WTC11 (cell line): ENCODE results near the gene SERINC4. TPM values are rescaled to one million over a fixed set of nuclear protein-coding genes. Genes with fewer than 3 reads are reported as not detected.

Experiments used
- ATAC-seq: fragments of 200-7000 bp; cut with Tn5 transposase; 2 replicates; pipeline ENCODE4 v1.10.0; 2021; ENCODE audit warnings: mild to moderate bottlenecking, moderate library complexity
- CTCF ChIA-PET: fragments of 300-600 bp; sonication (Branson Sonifier 250); formaldehyde crosslinking; loops from one replicate; lab custom pipeline; 2021; ENCODE audit warnings: antibody characterized with exemption; lab: Charles Lee
- POLR2A ChIA-PET: fragments of 350-600 bp; sonication (Branson Sonifier 250); formaldehyde crosslinking; loops from one replicate; lab custom pipeline; 2021; ENCODE audit warnings: antibody characterized with exemption; lab: Charles Lee
- DNase-seq: peaks from one replicate; pipeline ENCODE4 v3.0.0; 2021; ENCODE audit warnings: low spot score
- H3K27ac Mint-ChIP-seq: 2 replicates; pipeline ENCODE4 v1.8.0; 2021; ENCODE audit warnings: mixed read lengths
- H3K27me3 Mint-ChIP-seq: 2 replicates; pipeline ENCODE4 v1.8.0; 2021; ENCODE audit warnings: low read depth, mild to moderate bottlenecking, moderate library complexity, mixed read lengths
- H3K36me3 Mint-ChIP-seq: 2 replicates; pipeline ENCODE4 v1.8.0; 2021; ENCODE audit warnings: mixed read lengths
- H3K4me1 Mint-ChIP-seq: 2 replicates; pipeline ENCODE4 v1.8.0; 2022; ENCODE audit warnings: mixed read lengths
- H3K4me3 Mint-ChIP-seq: 2 replicates; pipeline ENCODE4 v1.8.0; 2021; ENCODE audit warnings: mild to moderate bottlenecking, moderate library complexity, mixed read lengths
- H3K9me3 Mint-ChIP-seq: 2 replicates; pipeline ENCODE4 v1.8.0; 2021; ENCODE audit warnings: mixed read lengths
- AFF4 ChIP-seq: sonication (generic); formaldehyde crosslinking; IDR thresholded peaks from 2 replicates; pipeline ENCODE4 v1.8.1; 2023; ENCODE audit warnings: mild to moderate bottlenecking, missing genetic modification reagents, borderline replicate concordance
- ATF1 ChIP-seq: sonication (generic); formaldehyde crosslinking; IDR thresholded peaks from 2 replicates; pipeline ENCODE4 v1.8.1; 2023; ENCODE audit warnings: mild to moderate bottlenecking, moderate library complexity, missing genetic modification reagents
- E2F4 ChIP-seq: sonication (generic); formaldehyde crosslinking; IDR thresholded peaks from 2 replicates; pipeline ENCODE4 v1.8.1; 2022; ENCODE audit warnings: low read depth, mild to moderate bottlenecking, moderate library complexity, missing genetic modification reagents, borderline replicate concordance
- EMX1 ChIP-seq: fragments of 250-450 bp; sonication (Bioruptor Pico); IDR thresholded peaks from 2 replicates; pipeline ENCODE4 v1.8.0; 2021; ENCODE audit warnings: mild to moderate bottlenecking
- ETV6 ChIP-seq: sonication (generic); formaldehyde crosslinking; IDR thresholded peaks from 2 replicates; pipeline ENCODE4 v1.8.1; 2022; ENCODE audit warnings: mild to moderate bottlenecking, missing genetic modification reagents
- FOXJ3 ChIP-seq: sonication (generic); formaldehyde crosslinking; IDR thresholded peaks from 2 replicates; pipeline ENCODE4 v1.9.0; 2021; ENCODE audit warnings: missing genetic modification reagents, mild to moderate bottlenecking, borderline replicate concordance
- FOXP4 ChIP-seq: sonication (generic); formaldehyde crosslinking; IDR thresholded peaks from 2 replicates; pipeline ENCODE4 v1.8.0; 2022; ENCODE audit warnings: mild to moderate bottlenecking, missing genetic modification reagents
- GABPB1 ChIP-seq: sonication (generic); formaldehyde crosslinking; IDR thresholded peaks from 2 replicates; pipeline ENCODE4 v1.8.1; 2023; ENCODE audit warnings: mild to moderate bottlenecking, missing genetic modification reagents
- HMGA2 ChIP-seq: fragments of 250-450 bp; sonication (Bioruptor Pico); IDR thresholded peaks from 2 replicates; pipeline ENCODE4 v1.4.0; 2021; ENCODE audit warnings: mild to moderate bottlenecking, moderate library complexity
- IRF2 ChIP-seq: sonication (generic); formaldehyde crosslinking; IDR thresholded peaks from 2 replicates; pipeline ENCODE4 v1.8.0; 2022; ENCODE audit warnings: low read depth, missing genetic modification reagents, borderline replicate concordance
- JUN ChIP-seq: sonication (generic); formaldehyde crosslinking; IDR thresholded peaks from 2 replicates; pipeline ENCODE4 v1.8.0; 2023; ENCODE audit warnings: mild to moderate bottlenecking, missing genetic modification reagents
- NFE2L1 ChIP-seq: sonication (generic); formaldehyde crosslinking; IDR thresholded peaks from 2 replicates; pipeline ENCODE4 v1.8.1; 2023; ENCODE audit warnings: missing genetic modification reagents
- NFYB ChIP-seq: sonication (generic); formaldehyde crosslinking; conservative IDR thresholded peaks from 2 replicates; pipeline ENCODE4 v1.8.0; 2022; ENCODE audit warnings: low read depth, missing genetic modification reagents
- NR2C2 ChIP-seq: sonication (generic); formaldehyde crosslinking; IDR thresholded peaks from 2 replicates; pipeline ENCODE4 v1.8.0; 2022; ENCODE audit warnings: mild to moderate bottlenecking, missing genetic modification reagents
- PRRX2 ChIP-seq: fragments of 250-450 bp; sonication (Bioruptor Pico); IDR thresholded peaks from 2 replicates; pipeline ENCODE4 v1.8.0; 2021; ENCODE audit warnings: mild to moderate bottlenecking
- SMAD4 ChIP-seq: sonication (generic); formaldehyde crosslinking; IDR thresholded peaks from 2 replicates; pipeline ENCODE4 v1.8.0; 2022; ENCODE audit warnings: mild to moderate bottlenecking, missing genetic modification reagents
- USF1 ChIP-seq: sonication (generic); formaldehyde crosslinking; IDR thresholded peaks from 2 replicates; pipeline ENCODE4 v1.8.0; 2022; ENCODE audit warnings: mild to moderate bottlenecking, missing genetic modification reagents
- USF2 ChIP-seq: sonication (generic); formaldehyde crosslinking; IDR thresholded peaks from 2 replicates; pipeline ENCODE4 v1.8.1; 2023; ENCODE audit warnings: mild to moderate bottlenecking, missing genetic modification reagents, moderate library complexity
- ZNF512 ChIP-seq: sonication (generic); formaldehyde crosslinking; IDR thresholded peaks from 2 replicates; pipeline ENCODE4 v1.8.1; 2022; ENCODE audit warnings: missing genetic modification reagents, borderline replicate concordance
- total RNA-seq: library from RNA; stranded (reverse); gene quantifications from 3 replicates; pipeline ENCODE4 v1.2.3, GENCODE V29; 2021

Gene SERINC4
- total RNA-seq, 1 experiment from 2014 or later, result not detected

GRCh38 chr15:43799209-43799944, 643 bp downstream of the SERINC4 start:
- H3K9me3 Mint-ChIP-seq, result no peaks in the 10 kb centered on the region
- H3K27me3 Mint-ChIP-seq, result no peaks in the 10 kb centered on the region
- ChIA-PET POLR2A (interaction anchor here (1.5 kb wide), 1 partner anchor 25 kb away, joined by 4 read pairs; the partner anchor contains the start of gene MFAP1), CTCF (interaction anchor here (1.9 kb wide), 1 partner anchor 23 kb away, joined by 15 read pairs; the partner anchor contains the start of gene ELL3)
- peak overlapping the region; percentile 99 for H3K27ac Mint-ChIP-seq
- DNase-seq, result no peak
- peaks cover 49% of the 10 kb centered on the region for H3K4me1 Mint-ChIP-seq
- ATAC-seq, result no peak
- peak overlapping the region; percentile 24; the same call in 1 of the 2 replicates for H3K4me3 Mint-ChIP-seq
- TF ChIP-seq USF1 (CRISPR knock-in tag), result no peak
- no peak for TF ChIP-seq ATF1
- TF ChIP-seq FOXP4 (CRISPR knock-in tag), result no peak
- no peak for TF ChIP-seq NFYB (CRISPR knock-in tag)
- TF ChIP-seq NR2C2, result no peak
- no peak for TF ChIP-seq AFF4 (CRISPR knock-in tag)
- no peak for TF ChIP-seq USF2 (CRISPR knock-in tag)
- TF ChIP-seq HMGA2, result no peak
- no peak for TF ChIP-seq ETV6 (CRISPR knock-in tag)
- no peak for TF ChIP-seq IRF2
- TF ChIP-seq GABPB1 (CRISPR knock-in tag), result no peak
- no peak for TF ChIP-seq E2F4 (CRISPR knock-in tag)
- TF ChIP-seq FOXJ3 (CRISPR knock-in tag), result no peak
- no peak for TF ChIP-seq ZNF512 (CRISPR knock-in tag)
- TF ChIP-seq NFE2L1, result no peak
- no peak for TF ChIP-seq PRRX2 (CRISPR knock-in tag)
- no peak for TF ChIP-seq JUN (CRISPR knock-in tag)
- TF ChIP-seq EMX1 (CRISPR knock-in tag), result no peak
- no peak for TF ChIP-seq SMAD4 (CRISPR knock-in tag)
- TF ChIP-seq, all 79 proteins: peak for 0
- peaks cover 57% of the 10 kb centered on the region for H3K36me3 Mint-ChIP-seq
